HCT116 (cell line): ENCODE measurements around the gene BICD1.

Experiments
- CEBPB ChIP-seq: IDR thresholded peaks from 2 replicates; pipeline ENCODE4 v1.6.1; 2012; ENCODE audit warnings: low read depth
- ELF1 ChIP-seq: IDR thresholded peaks from 2 replicates; pipeline ENCODE4 v1.6.1; 2012; ENCODE audit warnings: low read depth, borderline replicate concordance
- EZH2 ChIP-seq: fragments of 200-600 bp; sonication (generic); IDR thresholded peaks from 2 replicates; pipeline ENCODE4 v1.6.1; 2017; ENCODE audit warnings: antibody characterized with exemption, mixed run types
- POLR2A ChIP-seq: IDR thresholded peaks from 2 replicates; pipeline ENCODE4 v1.7.0; 2011; ENCODE audit warnings: borderline replicate concordance; ENCODE audit not compliant: insufficient read depth, insufficient read length; ENCODE audit errors: extremely low read depth
- TF ChIP-seq, protein P1 (sequence below), 3 experiments: fragments of 200-600 bp in 1 of 3; sonication (generic) in 1 of 3; IDR thresholded peaks in 2 of 3; conservative IDR thresholded peaks in 1 of 3; 2 replicates each; pipeline ENCODE4 v1.5.1; 2012 to 2017; ENCODE audit warnings: low read depth in 2 of 3, low read length in 2 of 3, antibody characterized with exemption in 1 of 3, borderline replicate concordance in 1 of 3, control low read depth in 1 of 3, mild to moderate bottlenecking in 1 of 3, mixed read lengths in 1 of 3, mixed run types in 1 of 3, moderate library complexity in 1 of 3; ENCODE audit not compliant: insufficient read depth in 1 of 3
- TF ChIP-seq, protein P2 (sequence below): IDR thresholded peaks from 2 replicates; pipeline ENCODE4 v1.6.1; 2012
- TF ChIP-seq, protein P3 (sequence below): IDR thresholded peaks from 2 replicates; pipeline ENCODE4 v1.6.1; 2012; ENCODE audit warnings: low read depth

DNA sequence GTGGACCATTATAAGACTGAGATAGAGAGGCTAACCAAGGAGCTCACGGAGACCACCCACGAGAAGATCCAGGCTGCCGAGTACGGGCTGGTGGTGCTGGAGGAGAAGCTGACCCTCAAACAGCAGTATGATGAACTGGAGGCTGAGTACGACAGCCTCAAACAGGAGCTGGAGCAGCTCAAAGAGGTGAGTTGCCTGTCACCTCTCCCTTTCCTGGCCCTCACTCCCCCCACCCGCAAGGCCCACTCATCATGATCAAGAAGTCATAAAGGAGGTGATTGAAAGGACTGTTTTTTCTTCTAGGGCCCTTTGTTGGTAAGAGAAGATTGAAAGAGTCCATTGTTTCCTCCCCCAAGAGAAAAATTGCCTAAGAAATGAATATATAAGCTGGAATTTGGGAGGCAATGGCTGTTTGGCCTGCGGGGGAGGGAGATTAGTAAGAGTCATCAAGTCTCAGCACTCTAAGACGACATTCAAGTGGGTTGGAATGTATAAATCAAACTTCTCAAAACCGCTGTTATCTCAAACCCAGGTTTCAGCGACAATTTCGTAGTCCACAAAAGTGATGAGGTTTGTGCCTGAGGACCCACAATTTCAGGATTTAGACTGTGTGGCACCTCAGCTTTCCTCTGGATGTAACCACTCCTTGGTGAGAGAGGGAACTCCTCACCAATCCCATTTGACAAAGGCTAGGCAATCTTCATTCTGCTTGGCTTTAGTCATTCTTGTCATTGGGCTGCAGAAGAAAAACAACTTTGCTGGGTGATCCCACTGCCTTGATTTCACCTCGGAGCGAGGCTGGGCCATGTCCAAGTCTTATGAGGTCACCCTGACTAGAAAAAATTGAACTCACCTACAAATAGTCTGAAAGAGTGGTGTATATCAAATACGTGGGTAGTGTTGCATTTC is 966 bp downstream of the BICD1 start:
- TF ChIP-seq, protein P1, sequence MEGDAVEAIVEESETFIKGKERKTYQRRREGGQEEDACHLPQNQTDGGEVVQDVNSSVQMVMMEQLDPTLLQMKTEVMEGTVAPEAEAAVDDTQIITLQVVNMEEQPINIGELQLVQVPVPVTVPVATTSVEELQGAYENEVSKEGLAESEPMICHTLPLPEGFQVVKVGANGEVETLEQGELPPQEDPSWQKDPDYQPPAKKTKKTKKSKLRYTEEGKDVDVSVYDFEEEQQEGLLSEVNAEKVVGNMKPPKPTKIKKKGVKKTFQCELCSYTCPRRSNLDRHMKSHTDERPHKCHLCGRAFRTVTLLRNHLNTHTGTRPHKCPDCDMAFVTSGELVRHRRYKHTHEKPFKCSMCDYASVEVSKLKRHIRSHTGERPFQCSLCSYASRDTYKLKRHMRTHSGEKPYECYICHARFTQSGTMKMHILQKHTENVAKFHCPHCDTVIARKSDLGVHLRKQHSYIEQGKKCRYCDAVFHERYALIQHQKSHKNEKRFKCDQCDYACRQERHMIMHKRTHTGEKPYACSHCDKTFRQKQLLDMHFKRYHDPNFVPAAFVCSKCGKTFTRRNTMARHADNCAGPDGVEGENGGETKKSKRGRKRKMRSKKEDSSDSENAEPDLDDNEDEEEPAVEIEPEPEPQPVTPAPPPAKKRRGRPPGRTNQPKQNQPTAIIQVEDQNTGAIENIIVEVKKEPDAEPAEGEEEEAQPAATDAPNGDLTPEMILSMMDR (IDR thresholded peaks at IDR 0.05 in 2 of 3, conservative IDR thresholded peaks at IDR 0.05 in 1 of 3; ENCODE audit: borderline replicate concordance in 1 of 3, insufficient read depth in 1 of 3, low read depth in 2 of 3, low read length in 2 of 3): no peak
- TF ChIP-seq, protein P2, sequence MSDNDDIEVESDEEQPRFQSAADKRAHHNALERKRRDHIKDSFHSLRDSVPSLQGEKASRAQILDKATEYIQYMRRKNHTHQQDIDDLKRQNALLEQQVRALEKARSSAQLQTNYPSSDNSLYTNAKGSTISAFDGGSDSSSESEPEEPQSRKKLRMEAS: no peak
- TF ChIP-seq, protein P3, sequence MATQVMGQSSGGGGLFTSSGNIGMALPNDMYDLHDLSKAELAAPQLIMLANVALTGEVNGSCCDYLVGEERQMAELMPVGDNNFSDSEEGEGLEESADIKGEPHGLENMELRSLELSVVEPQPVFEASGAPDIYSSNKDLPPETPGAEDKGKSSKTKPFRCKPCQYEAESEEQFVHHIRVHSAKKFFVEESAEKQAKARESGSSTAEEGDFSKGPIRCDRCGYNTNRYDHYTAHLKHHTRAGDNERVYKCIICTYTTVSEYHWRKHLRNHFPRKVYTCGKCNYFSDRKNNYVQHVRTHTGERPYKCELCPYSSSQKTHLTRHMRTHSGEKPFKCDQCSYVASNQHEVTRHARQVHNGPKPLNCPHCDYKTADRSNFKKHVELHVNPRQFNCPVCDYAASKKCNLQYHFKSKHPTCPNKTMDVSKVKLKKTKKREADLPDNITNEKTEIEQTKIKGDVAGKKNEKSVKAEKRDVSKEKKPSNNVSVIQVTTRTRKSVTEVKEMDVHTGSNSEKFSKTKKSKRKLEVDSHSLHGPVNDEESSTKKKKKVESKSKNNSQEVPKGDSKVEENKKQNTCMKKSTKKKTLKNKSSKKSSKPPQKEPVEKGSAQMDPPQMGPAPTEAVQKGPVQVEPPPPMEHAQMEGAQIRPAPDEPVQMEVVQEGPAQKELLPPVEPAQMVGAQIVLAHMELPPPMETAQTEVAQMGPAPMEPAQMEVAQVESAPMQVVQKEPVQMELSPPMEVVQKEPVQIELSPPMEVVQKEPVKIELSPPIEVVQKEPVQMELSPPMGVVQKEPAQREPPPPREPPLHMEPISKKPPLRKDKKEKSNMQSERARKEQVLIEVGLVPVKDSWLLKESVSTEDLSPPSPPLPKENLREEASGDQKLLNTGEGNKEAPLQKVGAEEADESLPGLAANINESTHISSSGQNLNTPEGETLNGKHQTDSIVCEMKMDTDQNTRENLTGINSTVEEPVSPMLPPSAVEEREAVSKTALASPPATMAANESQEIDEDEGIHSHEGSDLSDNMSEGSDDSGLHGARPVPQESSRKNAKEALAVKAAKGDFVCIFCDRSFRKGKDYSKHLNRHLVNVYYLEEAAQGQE: no peak
- TF ChIP-seq EZH2 (no peak), CEBPB (no peak), POLR2A (no peak), ELF1 (no peak)
